ENCODE measurements around the gene SERTAD3.
A peak's percentile ranks its signal among the peaks of the same experiment; 100 is the strongest.
"Not testable (repeated sequence)": the region's sequence is repeated elsewhere in the genome, so short reads cannot be mapped to it uniquely, and the experiment has no call there.

SERTAD3 gene

GRCh38 chr19:40457953-40458596 lies 13.9 kb upstream of the SERTAD3 start:
- no peak for DNase-seq

- DNase-seq = no peak
These were observed 12.9 kb upstream of the SERTAD3 start for GRCh38 chr19:40457048-40457447.

- DNase-seq = not testable (repeated sequence)
These were observed 9.8 kb upstream of the SERTAD3 start for GRCh38 chr19:40453943-40454342.

- DNase-seq = no peak
These were observed 9.1 kb upstream of the SERTAD3 start for GRCh38 chr19:40453151-40453735.

- no peak for DNase-seq
These were observed 7.9 kb upstream of the SERTAD3 start for GRCh38 chr19:40452016-40452415.

- no peak for DNase-seq
These were observed 6.5 kb upstream of the SERTAD3 start for GRCh38 chr19:40450664-40451063.

- DNase-seq = no peak
These were observed 5.4 kb upstream of the SERTAD3 start for GRCh38 chr19:40449506-40449905.

- DNase-seq = no peak
These were observed 2.2 kb upstream of the SERTAD3 start for GRCh38 chr19:40446263-40446784.

- no peak for DNase-seq
These were observed 1.7 kb upstream of the SERTAD3 start for GRCh38 chr19:40445780-40446262.

- no peak for DNase-seq
These were observed 734 bp upstream of the SERTAD3 start for GRCh38 chr19:40444825-40445312.

- DNase-seq = peak; percentile 98
These were observed 770 bp downstream of the SERTAD3 start for GRCh38 chr19:40443131-40443999.

GRCh38 chr19:40442328-40443130 lies 1.6 kb downstream of the SERTAD3 start:
- DNase-seq = no peak

- no peak for DNase-seq
These were observed 2.3 kb downstream of the SERTAD3 start for GRCh38 chr19:40441719-40442253.

GRCh38 chr19:40438284-40438683 lies 5.9 kb downstream of the SERTAD3 start:
- no peak for DNase-seq

- DNase-seq = peak; percentile 64
These were observed 10.5 kb downstream of the SERTAD3 start for GRCh38 chr19:40433391-40434216.

GRCh38 chr19:40432760-40433159 lies 11.4 kb downstream of the SERTAD3 start:
- not testable (repeated sequence) for DNase-seq

- DNase-seq = no peak
These were observed 12.4 kb downstream of the SERTAD3 start for GRCh38 chr19:40431698-40432097.

GRCh38 chr19:40430242-40430641 lies 13.9 kb downstream of the SERTAD3 start:
- DNase-seq = not testable (repeated sequence)

- DNase-seq = not testable (repeated sequence)
These were observed 15.9 kb downstream of the SERTAD3 start for GRCh38 chr19:40428197-40428596.

GRCh38 chr19:40425450-40426287 lies 18.5 kb downstream of the SERTAD3 start, which contains the start of gene SERTAD1:
Gene SERTAD1 (minus strand): TSS chr19:40425992. CDS start chr19:40423546, 2,446 bp downstream.
- peak; percentile 97 for DNase-seq
